Gastroesophageal sphincter (tissue), 3 donors: ENCODE measurements around the gene ABCC6.

Experiments used
- EP300 ChIP-seq: sonication (generic); formaldehyde crosslinking; IDR thresholded peaks from one replicate; pipeline ENCODE4 v1.6.1; 2017; ENCODE audit warnings: antibody characterized with exemption, mild to moderate bottlenecking
- POLR2A ChIP-seq, 2 donors: fragments of 450-650 bp; IDR thresholded peaks; one replicate each; pipeline ENCODE4 v1.6.1; 2017; ENCODE audit warnings: antibody characterized with exemption in 2 of 2, mild to moderate bottlenecking in 2 of 2, moderate library complexity in 1 of 2
- TF ChIP-seq, protein P1 (sequence below), 4 experiments: fragments of 200-600 bp in 2 of 4; fragments of 450-650 bp in 2 of 4; sonication (generic) in 1 of 4; IDR thresholded peaks; one replicate each; pipeline ENCODE4 v1.5.1; 2017 to 2019; ENCODE audit warnings: antibody characterized with exemption in 4 of 4, mild to moderate bottlenecking in 2 of 4, moderate library complexity in 2 of 4

DNA sequence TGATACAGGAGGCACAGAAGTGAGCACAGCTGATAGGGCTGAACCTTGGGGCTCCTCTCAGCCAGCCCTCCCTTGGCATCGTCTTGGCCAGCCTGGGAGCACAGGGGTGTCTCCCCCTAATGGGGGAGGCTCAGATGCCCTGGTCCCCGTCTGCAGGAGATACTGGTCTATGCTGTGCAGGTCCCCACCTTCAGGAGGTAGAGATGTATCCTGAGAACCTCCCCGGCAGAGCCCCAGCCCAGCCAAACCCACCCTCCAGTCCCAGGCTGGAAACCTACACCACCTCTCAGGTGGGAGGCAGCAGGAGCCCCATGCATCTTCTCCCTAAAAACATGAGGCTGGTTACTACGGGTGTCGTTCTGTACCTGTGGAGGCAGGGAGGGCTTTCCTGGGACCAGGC, 38.7 kb downstream of the ABCC6 start:
- TF ChIP-seq, protein P1, sequence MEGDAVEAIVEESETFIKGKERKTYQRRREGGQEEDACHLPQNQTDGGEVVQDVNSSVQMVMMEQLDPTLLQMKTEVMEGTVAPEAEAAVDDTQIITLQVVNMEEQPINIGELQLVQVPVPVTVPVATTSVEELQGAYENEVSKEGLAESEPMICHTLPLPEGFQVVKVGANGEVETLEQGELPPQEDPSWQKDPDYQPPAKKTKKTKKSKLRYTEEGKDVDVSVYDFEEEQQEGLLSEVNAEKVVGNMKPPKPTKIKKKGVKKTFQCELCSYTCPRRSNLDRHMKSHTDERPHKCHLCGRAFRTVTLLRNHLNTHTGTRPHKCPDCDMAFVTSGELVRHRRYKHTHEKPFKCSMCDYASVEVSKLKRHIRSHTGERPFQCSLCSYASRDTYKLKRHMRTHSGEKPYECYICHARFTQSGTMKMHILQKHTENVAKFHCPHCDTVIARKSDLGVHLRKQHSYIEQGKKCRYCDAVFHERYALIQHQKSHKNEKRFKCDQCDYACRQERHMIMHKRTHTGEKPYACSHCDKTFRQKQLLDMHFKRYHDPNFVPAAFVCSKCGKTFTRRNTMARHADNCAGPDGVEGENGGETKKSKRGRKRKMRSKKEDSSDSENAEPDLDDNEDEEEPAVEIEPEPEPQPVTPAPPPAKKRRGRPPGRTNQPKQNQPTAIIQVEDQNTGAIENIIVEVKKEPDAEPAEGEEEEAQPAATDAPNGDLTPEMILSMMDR (IDR thresholded peaks at IDR 0.05) = no peak
- TF ChIP-seq POLR2A (IDR thresholded peaks at IDR 0.05) = no peak
- no peak for TF ChIP-seq EP300
